HG03280 (cell line): ENCODE data around the gene NR2F2.

Experiments
- ATAC-seq: cut with Tn5 transposase; IDR thresholded peaks from one replicate; pipeline ENCODE4 v1.9.1; 2021; ENCODE audit warnings: mild to moderate bottlenecking, moderate library complexity; ENCODE audit not compliant: unreplicated experiment

Gene NR2F2

GRCh38 chr15:96316953-96317629 lies 13.4 kb upstream of the NR2F2 start:
- no peak for ATAC-seq

- no peak for ATAC-seq
These were observed 10.4 kb upstream of the NR2F2 start for GRCh38 chr15:96320107-96320506.

GRCh38 chr15:96320703-96321638 lies 9.5 kb upstream of the NR2F2 start:
- ATAC-seq: no peak

- no peak for ATAC-seq
These were observed 8.6 kb upstream of the NR2F2 start for GRCh38 chr15:96321639-96322535.

- no peak for ATAC-seq
These were observed 7.8 kb upstream of the NR2F2 start for GRCh38 chr15:96322536-96323318.

GRCh38 chr15:96323319-96324145 lies 7.0 kb upstream of the NR2F2 start:
- no peak for ATAC-seq

GRCh38 chr15:96324192-96324895 lies 6.2 kb upstream of the NR2F2 start:
- ATAC-seq: no peak

- no peak for ATAC-seq
These were observed 5.5 kb upstream of the NR2F2 start for GRCh38 chr15:96324940-96325540.

- no peak for ATAC-seq
These were observed 4.8 kb upstream of the NR2F2 start for GRCh38 chr15:96325541-96326327.

GRCh38 chr15:96326328-96327154 lies 4.0 kb upstream of the NR2F2 start:
- ATAC-seq: no peak

GRCh38 chr15:96327155-96327741 lies 3.3 kb upstream of the NR2F2 start:
- ATAC-seq: no peak

GRCh38 chr15:96328181-96328876 lies 2.2 kb upstream of the NR2F2 start:
- ATAC-seq: no peak

GRCh38 chr15:96328877-96329195 lies 1.7 kb upstream of the NR2F2 start:
- no peak for ATAC-seq

GRCh38 chr15:96329403-96329981 lies 1.0 kb upstream of the NR2F2 start:
- ATAC-seq: no peak

GRCh38 chr15:96330064-96330449 lies 443 bp upstream of the NR2F2 start:
- peak; percentile 14 for ATAC-seq
